Astrocyte of the spinal cord (primary cell): ENCODE measurements around the gene GMNC.
"Not testable (repeated sequence)": the region's sequence is repeated elsewhere in the genome, so short reads cannot be mapped to it uniquely, and the experiment has no call there.

Source experiments
- DNase-seq: peaks from one replicate; pipeline ENCODE4 v3.0.0; 2011; ENCODE audit warnings: low read depth, low spot score
- H3K4me3 ChIP-seq: 2 replicates; pipeline ENCODE4 v1.5.1; 2011; ENCODE audit warnings: low read depth, mild to moderate bottlenecking, low read length, moderate library complexity
- in situ Hi-C: cut with HindIII; loops from 2 replicates; pipeline ENCODE4 v1.10.0; 2017; ENCODE audit warnings: low sequenced_read_pairs
- TF ChIP-seq, protein P1 (sequence below): IDR thresholded peaks from 2 replicates; pipeline ENCODE4 v1.5.1; 2012; ENCODE audit warnings: low read depth, mild to moderate bottlenecking, low read length, inconsistent platforms

The GMNC gene

DNA sequence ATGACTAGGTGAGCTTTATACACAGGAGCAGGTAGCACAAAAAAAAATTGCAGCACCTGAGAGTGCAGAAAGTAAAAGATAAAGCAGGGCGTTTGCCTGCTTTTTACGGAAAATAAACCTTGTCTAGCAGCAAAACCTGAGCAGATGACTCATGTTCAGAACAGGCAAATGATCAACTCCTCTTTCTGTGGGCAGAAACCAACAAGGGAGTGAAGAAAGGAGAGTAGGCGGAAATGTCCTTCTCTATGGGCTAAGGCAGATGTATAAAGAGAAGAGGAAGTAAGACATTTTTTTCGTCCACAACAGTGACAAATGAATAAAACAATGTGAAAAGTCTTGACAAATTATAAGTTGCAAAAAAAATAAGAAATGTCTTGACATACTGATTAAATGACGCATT, 24.5 kb upstream of the GMNC start:
- TF ChIP-seq, protein P1, sequence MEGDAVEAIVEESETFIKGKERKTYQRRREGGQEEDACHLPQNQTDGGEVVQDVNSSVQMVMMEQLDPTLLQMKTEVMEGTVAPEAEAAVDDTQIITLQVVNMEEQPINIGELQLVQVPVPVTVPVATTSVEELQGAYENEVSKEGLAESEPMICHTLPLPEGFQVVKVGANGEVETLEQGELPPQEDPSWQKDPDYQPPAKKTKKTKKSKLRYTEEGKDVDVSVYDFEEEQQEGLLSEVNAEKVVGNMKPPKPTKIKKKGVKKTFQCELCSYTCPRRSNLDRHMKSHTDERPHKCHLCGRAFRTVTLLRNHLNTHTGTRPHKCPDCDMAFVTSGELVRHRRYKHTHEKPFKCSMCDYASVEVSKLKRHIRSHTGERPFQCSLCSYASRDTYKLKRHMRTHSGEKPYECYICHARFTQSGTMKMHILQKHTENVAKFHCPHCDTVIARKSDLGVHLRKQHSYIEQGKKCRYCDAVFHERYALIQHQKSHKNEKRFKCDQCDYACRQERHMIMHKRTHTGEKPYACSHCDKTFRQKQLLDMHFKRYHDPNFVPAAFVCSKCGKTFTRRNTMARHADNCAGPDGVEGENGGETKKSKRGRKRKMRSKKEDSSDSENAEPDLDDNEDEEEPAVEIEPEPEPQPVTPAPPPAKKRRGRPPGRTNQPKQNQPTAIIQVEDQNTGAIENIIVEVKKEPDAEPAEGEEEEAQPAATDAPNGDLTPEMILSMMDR = no peak
- peak; percentile 14 for DNase-seq
- in situ Hi-C loops = no loop called here
- no peak overlapping the region for H3K4me3 ChIP-seq

DNA sequence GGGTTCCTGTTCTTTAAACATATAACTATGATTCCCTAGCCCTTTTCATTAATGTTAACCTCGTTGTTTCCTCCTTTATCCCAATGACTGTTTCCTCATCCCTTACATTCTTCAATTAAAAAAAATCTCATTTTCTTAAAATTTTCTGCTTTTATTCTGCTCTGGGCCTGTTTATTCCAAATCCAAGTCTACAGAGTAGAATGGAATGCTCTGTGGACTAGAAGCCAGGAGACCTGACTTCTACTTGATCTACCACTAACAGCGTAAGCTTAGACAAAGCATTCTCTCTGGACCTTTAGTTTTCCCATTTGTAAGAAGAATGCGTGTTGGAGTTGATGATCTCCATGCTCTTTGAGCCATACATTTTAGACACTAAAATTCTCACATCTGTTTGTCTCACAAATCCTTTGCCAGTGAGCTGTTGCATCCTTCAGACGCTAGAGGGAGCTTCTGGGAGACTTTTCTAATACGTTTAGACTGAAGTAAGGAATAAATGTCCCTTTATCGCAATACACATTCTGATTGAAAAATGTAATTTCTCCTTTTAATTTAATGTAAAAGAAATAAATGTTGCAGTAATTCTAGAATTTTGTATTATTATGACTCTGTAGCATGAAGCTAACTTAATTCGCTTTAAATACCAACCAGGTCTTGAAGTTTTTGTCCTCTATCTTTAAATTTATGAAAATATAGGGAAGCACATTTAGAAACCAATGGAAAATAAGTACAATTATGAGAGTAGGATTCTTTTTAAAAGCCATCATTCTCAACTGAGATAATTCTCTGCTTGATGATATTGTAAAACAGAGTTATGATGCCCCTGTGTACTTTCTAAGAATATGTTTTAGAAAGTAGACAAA, 21.7 kb upstream of the GMNC start:
- peak; percentile 73 for DNase-seq
- in situ Hi-C loops = no loop called here

DNA sequence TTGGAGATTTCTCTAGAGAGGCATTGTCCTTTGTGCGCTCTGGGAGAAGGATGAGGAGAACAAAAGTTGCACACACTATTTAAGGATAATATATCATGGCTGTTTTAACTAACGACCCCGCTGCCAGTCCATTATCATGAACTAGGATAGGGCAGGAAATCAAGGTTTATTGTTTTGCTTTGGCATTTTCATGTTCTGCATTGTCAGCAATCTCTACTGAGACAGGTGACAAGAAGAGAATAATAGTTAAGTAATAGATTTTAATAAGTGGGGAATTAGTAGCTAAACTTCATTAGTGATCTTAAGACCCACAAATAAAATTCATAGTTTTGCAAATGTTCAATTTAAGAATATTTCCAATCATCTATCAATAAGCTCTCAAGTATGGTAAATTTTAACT, 20.6 kb upstream of the GMNC start:
- TF ChIP-seq, protein P1 = no peak
- in situ Hi-C loops = no loop called here
- DNase-seq = no peak
- H3K4me3 ChIP-seq = no peak overlapping the region

More for the DNA sequence above, 21.7 kb upstream of the GMNC start:
- TF ChIP-seq, protein P1 = peak; percentile 96
- no peak overlapping the region for H3K4me3 ChIP-seq

DNA sequence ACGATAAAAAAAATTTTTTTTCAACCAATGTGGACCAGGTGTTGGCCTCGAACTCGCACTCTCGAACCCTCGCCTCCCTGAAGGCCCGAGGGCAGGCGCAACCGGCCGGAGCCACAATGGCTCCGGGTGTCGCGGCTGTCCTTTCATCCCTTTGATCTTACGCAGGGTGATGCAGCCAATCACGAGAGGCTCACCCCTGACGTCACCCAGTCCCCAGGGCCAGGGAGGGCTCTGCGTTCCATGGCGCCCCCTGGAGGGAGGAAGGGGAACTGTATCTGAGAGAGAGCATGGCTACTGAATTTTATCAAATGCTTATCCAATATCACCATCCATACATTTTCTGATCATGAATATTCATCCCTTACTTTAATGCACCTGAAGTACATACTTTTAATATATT, 15.4 kb upstream of the GMNC start:
- no peak for DNase-seq
- in situ Hi-C loops = no loop called here
- no peak overlapping the region for H3K4me3 ChIP-seq
- TF ChIP-seq, protein P1 = peak; percentile 28

DNA sequence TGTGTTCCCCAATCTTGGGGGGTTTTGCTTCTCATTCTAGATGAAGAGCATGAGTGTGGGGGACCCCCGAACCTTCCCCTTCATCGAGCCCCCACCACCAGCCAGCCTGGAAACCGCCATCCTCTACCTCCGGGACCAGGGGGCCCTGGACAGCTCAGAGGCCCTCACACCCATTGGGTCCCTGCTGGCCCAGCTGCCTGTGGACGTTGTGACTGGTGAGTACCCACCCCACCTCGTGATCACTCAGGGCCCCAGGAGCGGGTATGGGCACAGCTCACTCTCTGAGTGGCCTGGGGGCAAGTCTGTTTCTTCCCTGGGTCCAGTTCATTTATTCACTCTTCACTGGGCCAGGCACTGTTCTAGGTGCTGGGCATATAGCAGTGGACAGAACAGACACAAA, 13.9 kb upstream of the GMNC start:
- DNase-seq, in situ Hi-C loops, H3K4me3 ChIP-seq: not testable (repeated sequence)

DNA sequence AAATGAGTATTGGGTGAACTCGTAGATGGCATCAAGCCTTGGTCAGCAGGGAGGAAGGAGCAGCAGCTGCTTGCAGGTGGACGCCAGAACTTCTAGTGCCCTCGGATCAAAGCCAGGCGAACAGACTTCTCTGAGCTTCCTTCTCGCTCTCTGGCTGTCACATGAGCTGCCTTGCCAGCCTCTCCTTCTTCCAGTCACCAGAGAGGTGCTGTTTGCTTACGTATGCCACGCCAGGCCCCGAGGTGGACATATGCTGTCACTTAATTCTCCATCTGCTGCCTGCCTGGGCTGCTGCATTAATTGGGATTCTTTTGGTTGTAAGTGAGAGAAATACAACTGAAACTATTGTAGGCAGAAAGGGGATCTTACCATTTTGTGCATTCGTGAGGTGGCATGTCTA, 12.6 kb upstream of the GMNC start:
- in situ Hi-C loops, DNase-seq, H3K4me3 ChIP-seq: not testable (repeated sequence)

DNA sequence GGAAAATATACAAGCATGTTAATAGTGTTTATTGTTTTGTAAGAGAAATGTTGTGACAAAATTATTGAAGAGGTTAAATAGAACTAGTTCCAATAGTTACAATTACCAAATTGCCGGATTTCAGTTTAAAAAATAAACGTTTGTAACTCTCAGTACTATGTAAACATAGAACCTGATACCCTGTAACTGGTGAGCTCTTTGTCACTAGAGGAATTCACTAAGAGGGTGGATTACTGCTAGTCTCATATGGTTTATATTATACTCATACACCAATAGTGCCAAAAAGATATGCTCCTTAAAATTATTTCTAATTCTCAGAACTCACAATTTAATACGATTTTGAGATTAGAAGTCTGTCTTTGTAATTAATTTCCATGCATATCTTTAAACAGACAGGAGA, 7.6 kb upstream of the GMNC start:
- TF ChIP-seq, protein P1 = no peak
- H3K4me3 ChIP-seq = no peak overlapping the region
- DNase-seq = no peak
- in situ Hi-C loops = no loop called here
